GM19455 (cell line): ENCODE results near the gene OR10A2.
"Not testable (repeated sequence)": the region's sequence is repeated elsewhere in the genome, so short reads cannot be mapped to it uniquely, and the experiment has no call there.

Source experiments
- ATAC-seq: cut with Tn5 transposase; IDR thresholded peaks from one replicate; pipeline ENCODE4 v1.9.1; 2021; ENCODE audit not compliant: unreplicated experiment

OR10A2 gene, protein sequence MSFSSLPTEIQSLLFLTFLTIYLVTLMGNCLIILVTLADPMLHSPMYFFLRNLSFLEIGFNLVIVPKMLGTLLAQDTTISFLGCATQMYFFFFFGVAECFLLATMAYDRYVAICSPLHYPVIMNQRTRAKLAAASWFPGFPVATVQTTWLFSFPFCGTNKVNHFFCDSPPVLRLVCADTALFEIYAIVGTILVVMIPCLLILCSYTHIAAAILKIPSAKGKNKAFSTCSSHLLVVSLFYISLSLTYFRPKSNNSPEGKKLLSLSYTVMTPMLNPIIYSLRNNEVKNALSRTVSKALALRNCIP

DNA sequence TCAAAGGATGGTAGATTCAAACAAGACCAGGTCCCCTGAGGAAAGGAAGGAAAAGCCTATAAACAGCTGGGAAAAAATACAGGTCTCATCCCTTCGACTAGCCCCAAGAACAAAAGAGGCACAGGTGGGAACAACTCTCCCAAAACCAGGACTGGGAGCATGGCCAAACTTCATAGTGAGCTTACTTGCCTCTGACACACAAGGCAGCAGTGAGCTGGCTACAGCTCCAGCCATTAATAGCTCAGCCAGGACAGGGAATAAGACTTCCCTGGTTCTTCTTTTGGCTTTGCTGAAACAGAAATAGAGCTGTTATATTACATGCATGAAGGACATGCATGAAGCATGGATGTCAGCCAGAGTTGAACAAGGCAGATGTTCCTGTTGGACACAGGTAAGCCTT lies at the start of gene OR10A2:
Gene OR10A2 (plus strand): TSS at position 97 of the 400 bp plus-strand sequence. CDS start 6,698 bp downstream, outside the sequence.
- no peak for ATAC-seq

DNA sequence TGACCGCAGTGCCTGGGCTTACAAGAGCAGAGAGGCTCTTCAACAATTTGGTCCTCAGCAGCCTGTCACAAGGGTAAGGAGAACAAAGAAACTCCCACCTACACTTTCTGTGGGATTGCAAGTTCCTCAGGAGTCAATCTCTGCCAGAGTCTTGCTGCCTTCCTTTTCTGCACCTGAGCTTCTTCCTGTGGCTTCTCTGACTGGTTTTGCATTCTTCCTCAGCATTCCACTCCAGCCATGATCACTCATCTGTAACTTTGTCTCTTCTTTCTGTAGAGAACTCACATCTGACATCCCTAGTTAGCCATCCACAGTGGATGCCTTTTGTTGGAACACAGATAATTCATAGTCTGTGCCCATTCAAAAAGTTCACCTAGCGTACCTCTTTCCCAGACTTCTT lies 49.2 kb upstream of the OR10A2 start:
- ATAC-seq: no peak

DNA sequence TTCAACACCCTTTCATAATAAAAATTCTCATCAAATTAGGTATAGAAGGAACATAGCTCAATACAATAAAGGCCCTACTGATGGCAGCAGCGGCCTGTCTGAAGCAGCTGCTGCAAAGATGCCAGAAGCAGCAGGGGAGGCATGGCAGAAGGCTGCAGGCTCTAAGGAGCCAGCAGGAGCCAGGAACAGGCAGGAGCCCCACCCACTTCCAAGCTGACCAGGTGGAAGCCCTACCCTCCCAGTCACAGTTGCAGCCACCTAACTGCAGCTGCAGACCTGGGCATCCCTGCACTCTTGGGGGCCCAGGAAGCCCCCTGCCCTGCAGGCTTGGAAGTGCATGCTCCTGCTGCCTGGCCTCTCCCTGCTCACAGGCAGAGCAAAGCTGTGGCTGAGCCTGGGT lies 45.2 kb upstream of the OR10A2 start:
- ATAC-seq: no peak

DNA sequence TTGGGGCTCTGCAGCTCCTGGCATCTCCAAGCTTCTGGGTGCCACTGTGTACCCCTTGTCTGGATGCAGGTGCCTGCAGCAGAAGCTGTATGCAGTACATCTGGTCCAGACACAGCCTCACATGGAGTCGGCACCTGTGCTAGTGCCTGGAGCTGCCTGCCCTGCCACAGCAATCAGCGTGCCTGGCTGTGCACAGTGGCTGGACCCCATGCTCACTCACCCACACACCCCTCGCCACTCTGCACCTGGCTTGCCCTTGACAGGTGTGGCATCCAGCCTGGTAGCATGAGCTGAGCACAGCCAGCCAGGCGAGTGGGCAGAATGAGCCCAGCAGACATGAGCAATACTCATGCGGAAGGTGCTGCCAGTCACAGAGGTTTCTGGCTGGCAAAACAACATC lies 43.9 kb upstream of the OR10A2 start:
- no peak for ATAC-seq

DNA sequence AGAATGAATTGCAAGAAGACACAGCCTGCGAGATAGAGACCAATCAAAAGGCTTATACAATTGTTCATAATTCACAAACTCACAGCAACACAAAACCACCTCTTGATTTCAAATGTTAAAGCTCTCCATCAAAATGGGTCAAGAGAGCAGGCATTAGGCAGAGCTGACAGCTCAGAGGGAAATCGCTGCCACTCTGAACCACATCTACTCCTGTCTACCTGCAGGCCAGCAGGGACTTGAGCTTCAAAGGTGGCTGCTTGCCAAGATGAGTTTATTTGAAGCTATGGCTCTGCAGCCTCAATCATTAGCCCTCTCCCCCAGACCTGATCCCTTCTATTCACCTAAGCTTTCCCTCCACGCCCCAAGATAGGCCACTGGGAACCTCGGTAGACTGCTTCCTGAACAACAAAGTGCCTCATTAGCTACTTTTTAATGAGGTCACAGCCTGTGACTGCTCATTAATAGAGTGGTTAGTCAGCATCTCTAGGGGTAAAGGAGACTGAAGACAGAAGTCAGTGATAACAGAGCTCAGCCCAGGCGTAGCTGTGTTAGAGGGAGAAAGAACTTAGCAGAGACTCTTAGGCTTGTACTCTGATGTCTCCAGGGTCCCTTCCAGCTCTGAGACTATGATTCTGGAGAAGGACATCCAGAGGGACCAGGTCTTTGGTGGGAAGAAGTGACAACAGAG lies 38.6 kb upstream of the OR10A2 start:
- no peak for ATAC-seq

DNA sequence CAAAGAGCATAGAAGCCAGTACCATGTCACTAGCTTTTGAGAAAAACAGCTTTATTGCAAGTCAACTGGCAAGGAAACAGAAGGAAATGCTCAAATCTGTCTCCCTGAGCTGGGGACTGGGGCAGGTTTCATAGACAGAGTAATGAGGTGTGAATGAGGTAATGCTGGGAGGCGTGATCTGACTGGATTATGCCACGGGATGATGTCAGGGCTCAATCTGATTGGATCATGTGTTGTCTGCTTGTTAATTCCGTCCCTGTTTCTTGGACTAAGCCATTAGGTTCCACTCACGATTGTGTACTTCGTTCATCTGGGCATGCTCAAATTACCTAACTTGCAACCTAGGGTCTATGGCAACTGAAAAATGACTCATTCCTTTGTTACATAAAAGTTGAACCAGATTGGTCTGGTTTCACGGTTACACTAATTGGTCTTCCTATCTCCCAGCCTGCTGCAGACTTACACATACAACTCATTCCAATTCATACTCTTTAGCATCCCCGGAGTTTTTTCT lies 37.6 kb upstream of the OR10A2 start:
- no peak for ATAC-seq

DNA sequence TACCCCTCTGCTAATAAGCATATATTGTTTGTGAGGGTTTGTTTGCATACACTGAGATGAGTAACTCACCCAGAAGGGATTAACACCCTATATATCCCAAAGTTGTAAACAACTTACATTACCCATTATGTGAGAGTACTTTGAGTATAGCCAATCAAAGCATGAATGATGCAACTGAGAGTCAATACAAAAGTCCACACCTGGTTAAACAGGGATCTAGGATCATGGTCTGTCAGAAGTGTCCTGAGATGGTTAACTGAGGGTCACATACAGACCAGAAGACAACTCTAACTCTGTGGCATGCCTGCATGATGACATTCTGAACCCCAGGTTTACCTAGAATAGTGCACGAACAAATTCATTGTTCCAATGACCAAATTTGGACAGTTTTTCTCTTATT lies 34.8 kb upstream of the OR10A2 start:
- ATAC-seq: no peak

DNA sequence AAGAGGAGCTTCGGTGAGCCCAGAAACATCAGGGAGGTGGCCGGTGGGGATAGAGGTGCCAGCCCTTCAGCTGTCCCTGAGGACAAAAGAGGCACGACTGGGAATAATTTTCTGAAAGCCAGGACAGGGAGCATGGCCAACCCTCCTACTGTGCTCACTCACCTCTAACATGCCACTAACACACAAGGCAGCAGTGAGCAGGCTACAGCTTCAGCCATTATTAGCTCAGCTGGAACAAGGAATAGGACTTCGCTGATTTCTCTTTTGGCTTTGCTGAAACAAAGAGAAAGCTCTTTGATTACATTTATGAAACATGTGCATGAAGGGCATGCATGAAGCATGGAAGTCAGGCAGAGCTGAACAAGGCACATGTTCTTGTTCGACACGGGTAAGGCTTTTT lies 29.5 kb upstream of the OR10A2 start:
- ATAC-seq: no peak

DNA sequence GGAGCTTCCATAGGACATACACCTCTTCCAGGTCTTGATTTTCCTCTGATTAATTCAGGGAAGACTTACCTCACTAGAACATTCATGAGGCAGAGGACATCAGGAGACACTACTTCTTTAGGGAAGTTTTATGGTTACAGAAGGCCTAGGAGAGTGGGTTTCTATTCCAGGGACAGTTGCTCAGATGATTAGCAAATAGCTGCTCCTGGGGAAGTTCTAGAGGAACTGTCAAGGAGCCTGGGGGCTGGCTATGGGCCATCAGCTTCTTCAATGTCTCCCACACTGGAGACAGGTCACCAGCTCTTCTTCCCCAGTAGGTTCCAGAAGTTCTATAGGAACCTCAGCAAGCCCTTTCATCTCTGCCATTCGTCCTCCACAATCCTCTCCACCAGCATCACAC lies 28.8 kb upstream of the OR10A2 start:
- ATAC-seq: no peak

DNA sequence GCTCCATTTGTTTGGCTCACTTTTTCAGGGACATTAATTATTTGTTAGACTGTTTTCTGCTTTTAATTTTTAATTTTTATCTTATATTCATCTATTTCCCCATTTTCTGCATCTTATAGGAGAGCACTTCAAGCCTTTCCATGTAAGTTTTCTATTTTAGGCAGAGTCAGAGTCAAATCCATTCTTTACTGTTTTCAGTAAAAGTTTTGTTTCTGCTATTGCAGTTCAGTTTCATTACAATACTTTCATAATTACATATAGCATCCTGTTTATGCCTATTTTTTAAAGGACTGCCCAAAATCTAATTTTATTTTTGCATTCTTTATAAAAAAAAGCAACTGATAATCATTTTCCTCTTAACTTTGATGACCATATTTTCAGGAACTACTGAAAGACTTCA lies 21.2 kb upstream of the OR10A2 start:
- ATAC-seq: no peak

DNA sequence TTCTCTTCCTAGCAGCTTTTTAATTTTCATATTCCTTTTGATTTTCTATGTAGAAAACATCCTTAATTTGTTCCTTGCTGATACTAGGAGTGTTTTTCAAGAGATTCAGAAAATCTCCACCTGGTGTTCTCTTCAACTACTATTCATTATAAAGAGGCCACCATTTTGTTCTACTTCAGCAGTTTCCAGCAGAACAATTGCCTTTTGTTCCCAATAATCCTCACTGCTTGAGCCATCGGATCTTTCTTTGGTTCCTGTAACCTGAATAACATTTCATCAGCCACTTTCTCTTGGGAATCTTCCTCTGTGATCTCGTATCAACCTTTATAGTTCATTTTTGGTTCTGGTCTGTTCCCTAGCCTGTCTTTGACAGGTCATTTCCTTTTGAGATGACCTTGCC lies 19.2 kb upstream of the OR10A2 start:
- no peak for ATAC-seq

DNA sequence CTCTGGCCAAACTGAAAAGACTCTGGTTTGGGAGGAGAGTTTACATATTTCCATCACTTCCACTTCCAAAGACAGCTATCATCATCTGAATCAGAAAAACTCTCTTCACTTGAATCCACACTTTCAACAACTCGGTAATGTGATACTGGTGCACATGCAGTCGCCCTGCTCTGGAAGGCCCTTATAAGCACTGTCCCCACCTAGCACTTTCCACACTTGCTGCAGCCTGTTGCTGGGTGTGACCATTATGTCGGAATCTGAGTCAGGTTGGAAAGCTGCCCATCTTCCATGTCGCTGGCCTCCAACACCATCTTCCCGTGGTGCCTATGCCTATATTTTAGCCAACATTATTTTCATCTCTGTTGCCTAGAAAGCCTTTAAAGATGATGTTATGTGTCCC lies 18.5 kb upstream of the OR10A2 start:
- no peak for ATAC-seq

DNA sequence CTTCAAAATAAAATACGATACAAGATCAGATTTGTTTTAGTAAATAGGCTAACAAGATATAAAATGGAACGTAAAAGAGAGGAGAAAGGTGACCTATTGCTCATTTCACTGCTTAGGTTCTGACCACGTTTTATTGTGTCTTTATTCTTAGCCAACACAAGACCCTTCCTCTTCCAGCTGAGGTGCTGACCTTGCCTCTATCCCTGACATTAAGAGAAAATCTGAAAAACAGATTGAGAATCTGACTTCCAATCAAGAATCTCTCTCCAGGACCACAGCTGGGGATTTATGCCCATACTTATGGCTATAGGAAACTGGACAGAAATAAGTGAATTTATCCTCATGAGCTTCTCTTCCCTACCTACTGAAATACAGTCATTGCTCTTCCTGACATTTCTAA lies 17.5 kb upstream of the OR10A2 start, which contains the start of gene OR10A5:
Gene OR10A5 (plus strand): TSS at position 301 of the 400 bp plus-strand sequence. CDS start 0 bp downstream, at position 301.
- no peak for ATAC-seq

DNA sequence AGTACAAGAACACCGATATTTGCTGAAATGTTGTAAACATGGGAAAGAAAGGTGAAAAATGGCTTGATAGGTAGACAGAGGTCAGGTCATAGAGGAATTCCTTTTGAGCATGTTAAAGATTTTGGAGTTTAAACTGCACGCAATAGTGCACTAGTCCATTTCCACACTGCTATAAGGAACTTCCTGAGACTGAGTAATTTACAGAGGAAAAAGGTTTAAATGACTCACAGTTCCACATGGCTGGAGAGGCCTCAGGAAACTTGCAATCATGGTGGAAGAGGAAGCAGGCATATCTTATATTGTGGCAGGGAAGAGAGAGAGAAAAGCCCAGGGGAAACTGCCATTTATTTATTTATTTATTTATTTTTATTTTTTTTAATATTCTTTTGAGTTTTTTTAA lies 12.3 kb upstream of the OR10A2 start:
- ATAC-seq: no peak

DNA sequence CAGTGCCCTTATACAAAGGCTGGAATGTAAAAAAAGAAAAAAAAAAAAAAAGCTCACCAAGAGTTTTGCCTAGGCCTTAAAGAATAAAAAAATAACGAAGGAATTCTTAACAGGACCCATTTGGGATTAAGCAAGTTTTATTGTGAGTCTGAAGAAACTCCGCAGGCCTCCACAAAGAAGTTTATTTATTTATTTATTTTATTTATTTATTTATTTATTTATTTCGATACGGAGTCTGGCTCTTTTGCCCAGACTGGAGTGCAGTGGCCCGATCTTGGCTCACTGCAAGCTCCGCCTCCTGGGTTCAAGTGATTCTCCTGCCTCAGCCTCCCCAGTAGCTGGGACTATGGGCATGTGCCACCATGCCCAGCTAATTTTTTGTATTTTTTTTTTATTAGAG lies 8.1 kb upstream of the OR10A2 start:
- ATAC-seq: not testable (repeated sequence)

DNA sequence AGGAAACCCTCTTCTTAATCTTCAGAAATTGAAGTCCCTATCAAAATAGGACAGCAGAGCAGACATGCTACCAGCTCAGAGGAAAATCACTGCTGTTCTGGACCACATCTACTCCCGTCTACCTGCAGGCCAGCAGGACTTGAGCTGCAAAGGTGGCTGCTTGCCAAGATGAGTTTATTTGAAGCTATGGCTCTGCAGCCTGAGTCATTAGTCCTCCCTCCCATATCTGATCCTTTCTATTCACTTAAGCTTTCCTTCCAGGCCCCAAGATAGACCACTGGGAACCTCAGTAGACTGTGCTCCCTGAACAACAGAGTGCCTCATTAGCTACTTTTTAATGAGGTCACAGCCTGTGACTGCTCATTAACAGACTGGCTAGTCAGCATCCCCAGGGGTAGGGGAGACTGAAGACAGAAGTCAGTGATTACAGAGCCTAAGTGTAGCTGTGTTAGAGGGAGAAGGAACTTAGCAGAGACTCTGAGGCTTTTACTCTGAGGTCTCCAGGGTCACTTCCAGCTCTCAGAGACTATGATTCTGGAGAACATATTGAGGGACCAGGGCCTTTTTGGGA lies 6.8 kb upstream of the OR10A2 start:
- no peak for ATAC-seq

DNA sequence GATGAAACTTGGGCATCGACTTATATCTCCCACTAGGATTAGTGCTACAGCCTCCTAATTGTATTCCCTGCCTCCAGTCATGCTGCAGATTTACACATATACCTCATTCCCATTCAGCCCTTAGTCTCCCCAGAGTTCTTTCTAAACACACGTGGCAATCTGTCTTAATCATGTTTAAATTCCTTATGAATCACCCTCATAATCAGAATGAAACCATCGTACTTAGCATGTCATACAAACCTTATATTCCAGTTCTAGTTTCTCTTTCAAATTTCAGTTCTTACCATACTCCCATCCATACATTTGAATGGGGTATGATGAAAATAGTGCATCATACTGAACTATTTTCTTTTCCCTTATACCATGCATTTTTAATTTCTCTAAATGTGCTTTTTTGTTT lies 6.0 kb upstream of the OR10A2 start:
- ATAC-seq: no peak

DNA sequence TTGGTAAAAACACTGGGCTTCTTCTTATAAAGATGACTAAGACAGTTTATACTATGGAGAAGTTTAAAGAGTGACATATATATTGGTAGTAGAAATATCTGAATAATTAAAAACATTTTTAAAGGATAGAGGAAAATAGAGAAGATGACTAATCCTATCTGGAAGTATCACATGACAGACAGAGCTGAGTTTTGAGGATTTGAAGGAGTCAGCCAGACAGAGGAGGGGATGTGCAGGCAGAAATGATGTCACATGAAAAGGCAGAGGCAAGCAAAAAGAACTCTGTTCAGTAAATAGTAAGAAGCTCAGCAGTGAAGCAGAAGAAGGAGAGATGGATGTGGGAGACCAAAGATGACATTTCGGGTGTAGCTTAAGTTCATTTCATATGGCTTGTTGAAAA lies 1.6 kb downstream of the OR10A2 start:
- ATAC-seq: no peak

DNA sequence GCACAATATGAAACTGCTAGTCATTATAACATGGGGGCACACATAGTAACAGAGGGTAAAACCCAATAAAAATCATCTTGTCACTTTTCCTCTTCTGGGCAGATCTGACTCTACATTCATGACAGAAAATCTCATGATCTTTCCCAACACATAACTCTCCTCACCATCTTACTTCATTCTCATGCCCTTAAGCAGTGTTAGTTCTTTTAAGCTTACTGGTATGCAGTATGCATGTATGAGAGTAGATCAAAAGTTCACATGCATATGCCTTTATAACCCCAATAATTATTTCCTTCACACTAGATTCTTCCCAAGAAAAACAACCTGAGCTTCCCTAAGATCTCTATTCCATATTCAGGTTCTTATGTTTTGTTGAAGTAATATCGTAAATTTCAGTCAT lies 8.4 kb downstream of the OR10A2 start:
- no peak for ATAC-seq

DNA sequence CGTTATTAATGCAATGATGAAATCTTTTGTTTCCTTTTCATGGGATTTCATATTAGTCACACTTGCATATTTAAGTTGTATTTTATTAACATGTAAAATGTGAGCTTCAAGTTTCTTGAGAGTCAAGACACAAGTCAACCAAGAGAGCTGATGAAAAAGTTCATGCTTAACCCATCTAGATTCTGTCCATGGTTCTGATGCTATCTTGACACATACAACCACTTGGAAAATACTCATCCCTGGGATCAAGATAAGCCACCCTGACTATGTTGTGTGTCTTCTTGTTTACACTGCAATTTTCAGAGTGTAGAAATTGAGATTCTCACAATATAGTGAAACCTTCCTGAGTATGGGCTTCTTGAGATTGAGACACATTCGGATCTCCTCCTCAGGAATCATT lies 12.9 kb downstream of the OR10A2 start:
- no peak for ATAC-seq

DNA sequence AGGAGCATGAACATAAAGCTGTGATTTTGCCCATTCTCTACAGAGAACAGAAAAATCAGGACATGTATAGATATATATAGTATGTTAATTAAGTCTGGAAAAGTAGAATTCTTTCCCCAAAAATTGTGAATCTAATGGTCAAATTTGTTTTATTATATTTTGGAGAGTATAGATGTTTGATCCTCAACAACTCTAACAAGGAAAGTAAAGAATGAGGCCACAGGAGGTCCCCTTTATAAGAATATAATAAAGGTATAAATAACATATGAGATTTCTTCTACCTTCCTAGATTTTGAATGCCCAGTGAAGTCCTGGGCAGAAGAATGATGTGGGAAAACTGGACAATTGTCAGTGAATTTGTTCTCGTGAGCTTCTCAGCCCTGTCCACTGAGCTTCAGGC lies 13.5 kb downstream of the OR10A2 start, which contains the start of gene OR10A4:
Gene OR10A4 (plus strand): TSS at position 301 of the 400 bp plus-strand sequence. CDS start 23 bp downstream, at position 324.
- no peak for ATAC-seq

DNA sequence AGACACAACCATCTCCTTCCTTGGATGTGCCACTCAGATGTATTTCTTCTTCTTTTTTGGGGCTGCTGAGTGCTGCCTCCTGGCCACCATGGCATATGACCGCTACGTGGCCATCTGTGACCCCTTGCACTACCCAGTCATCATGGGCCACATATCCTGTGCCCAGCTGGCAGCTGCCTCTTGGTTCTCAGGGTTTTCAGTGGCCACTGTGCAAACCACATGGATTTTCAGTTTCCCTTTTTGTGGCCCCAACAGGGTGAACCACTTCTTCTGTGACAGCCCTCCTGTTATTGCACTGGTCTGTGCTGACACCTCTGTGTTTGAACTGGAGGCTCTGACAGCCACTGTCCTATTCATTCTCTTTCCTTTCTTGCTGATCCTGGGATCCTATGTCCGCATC lies 14.1 kb downstream of the OR10A2 start:
- ATAC-seq: no peak
